DMS 273 (cell line): ENCODE measurements around the gene PTTG1IP2.
A peak's percentile ranks its signal among the peaks of the same experiment; 100 is the strongest.

Experiments
- DNase-seq: peaks from one replicate; lab custom pipeline; 2025; ENCODE audit not compliant: unreplicated experiment; lab: John Stamatoyannopoulos, UW

PTTG1IP2 gene

DNA sequence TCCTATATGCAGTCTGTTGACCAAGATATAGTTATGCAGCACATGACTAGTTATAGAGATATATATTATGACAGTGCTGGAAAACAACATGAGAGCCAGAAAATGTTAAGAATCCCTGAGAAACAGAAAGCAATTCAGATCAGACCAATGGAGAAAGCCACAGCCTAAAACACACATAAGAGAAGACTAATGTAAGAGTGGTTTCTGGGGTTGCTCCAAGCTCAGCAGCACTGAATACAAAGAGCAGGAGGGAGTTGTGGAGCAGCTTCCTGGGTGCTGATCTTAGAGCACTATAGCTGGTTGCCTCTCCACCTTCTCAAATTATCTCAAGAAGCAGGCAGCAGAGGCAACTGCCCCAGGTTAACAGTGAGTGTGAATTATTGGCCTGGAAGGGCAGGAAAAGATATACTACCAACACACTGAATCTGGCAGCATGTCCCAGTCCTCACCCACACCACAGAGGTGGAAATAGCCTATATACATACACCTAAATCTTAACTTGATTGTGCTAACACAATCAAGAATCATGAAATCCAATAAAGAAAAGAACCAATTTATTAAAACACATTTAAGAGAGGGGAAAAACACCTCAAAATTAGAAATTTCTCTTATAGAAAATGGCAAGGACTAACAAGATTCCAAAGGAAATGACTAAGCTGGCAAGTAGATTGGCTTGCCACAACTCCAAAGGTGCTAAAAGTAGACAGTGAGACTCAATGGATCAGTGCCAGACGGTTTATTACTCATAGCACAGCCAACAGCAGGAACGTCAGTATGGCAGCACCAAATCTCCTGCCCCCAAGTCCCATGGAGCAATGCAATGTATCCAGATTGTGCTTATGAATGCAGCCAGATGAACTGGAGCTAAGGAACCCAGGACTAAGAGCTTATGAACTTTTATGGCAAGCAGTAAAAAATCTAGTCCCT lies 5.1 kb downstream of the PTTG1IP2 start:
- peak; percentile 19 for DNase-seq

- no peak for DNase-seq
Measured at GRCh38 chr7:90483251-90483650, 13.8 kb downstream of the PTTG1IP2 start.

GRCh38 chr7:90484706-90485105 lies 15.3 kb downstream of the PTTG1IP2 start:
- no peak for DNase-seq

GRCh38 chr7:90485734-90486316 lies 16.4 kb downstream of the PTTG1IP2 start:
- DNase-seq, result no peak

DNA sequence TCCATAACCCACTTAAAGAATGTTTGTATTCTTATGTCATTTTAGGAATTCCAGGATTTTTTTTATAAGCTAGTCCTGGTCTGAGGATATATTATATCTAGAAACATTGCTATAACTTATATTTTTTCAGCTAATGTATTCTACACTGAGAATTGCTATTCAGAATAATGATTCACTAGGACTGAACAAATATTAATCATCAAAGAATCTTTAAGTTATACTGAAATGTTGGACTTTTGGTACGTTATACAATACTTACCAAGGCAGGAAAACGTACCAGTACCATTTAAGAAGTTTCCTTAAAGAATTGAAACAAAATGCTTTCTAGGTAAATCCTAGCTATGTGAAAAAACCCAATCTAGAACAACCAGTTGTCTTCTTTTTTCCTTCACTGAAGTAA lies 18.4 kb downstream of the PTTG1IP2 start:
- no peak for DNase-seq

DNA sequence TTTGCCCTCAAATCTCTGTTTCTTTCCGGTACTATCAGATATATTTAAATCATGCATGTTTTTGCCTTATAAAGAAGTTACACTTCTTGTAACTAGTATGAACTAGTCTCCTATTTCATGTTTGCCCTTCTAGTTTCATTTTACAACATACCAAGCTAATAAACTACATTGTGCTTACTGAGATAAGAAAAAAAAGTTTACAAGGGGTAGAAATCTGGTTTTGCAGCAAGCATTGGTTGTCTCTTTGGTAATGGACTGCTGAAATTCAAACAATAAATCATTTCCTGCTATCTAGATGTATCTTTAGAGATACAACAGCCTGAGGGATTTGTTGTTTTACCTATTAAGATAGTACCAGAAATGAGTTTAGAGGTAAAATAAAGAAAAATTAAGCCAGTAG lies 18.8 kb downstream of the PTTG1IP2 start:
- no peak for DNase-seq

GRCh38 chr7:90492250-90492649 lies 22.8 kb downstream of the PTTG1IP2 start:
- DNase-seq, result no peak

- no peak for DNase-seq
Measured at GRCh38 chr7:90495241-90495640, 25.8 kb downstream of the PTTG1IP2 start.

DNA sequence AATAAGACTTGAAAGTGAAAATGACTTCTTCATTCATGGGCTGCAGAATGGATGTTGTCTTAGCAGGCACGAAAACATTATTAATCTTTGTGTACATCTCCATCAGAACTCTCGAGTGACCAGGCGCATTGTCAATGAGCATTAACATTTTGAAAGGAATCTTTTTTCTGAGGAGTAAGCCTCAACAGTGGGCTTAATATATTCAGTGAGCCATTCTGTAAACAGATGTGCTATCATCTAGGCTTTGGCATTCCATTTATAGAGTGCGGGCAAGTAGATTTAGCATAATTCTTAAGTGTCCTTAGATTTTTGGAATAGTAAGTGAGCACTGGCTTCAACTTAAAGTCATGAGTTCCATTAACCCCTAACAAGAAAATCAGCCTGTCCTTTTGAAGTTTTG lies 33.1 kb downstream of the PTTG1IP2 start:
- DNase-seq, result no peak

DNA sequence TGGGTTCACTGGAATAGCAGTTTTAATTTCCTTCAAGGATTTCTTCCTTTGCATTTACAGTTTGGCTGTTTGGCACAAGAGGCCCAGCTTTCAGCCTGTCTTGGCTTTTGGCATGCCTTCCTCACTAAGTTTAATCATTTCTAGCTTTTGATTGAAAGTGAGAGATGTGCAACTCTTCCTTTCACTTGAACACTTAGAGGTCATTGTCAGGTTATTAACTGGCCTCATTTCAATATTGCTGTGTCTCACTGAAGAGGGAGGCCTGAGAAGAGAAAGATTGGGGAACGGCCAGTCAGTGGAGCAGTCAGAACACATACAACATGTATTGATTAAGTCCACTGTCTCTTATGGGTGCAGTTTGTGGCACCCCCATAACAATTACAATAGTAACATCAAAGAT lies 33.9 kb downstream of the PTTG1IP2 start:
- DNase-seq, result no peak

DNA sequence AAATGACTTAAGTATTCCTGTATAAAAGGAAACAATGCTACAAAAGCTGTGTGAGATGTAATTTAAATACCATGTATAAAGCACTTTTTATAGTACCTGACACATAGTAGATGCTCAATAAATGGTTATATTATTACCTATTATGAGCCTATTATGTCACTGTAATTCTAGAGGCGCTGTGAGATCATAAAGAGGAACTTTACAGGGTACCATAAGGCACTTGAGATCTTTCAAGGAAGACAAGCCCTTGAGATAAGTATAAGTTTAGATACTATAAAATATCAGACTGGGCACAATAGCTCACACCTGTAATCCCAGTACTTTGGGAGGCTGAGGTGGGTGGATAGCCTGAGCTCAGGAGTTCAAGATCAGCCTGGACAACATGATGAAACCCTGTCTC lies 38.3 kb downstream of the PTTG1IP2 start:
- DNase-seq, result no peak

GRCh38 chr7:90511776-90512175 lies 42.3 kb downstream of the PTTG1IP2 start:
- DNase-seq, result no peak

- no peak for DNase-seq
Measured at GRCh38 chr7:90512821-90513254, 43.4 kb downstream of the PTTG1IP2 start.

DNA sequence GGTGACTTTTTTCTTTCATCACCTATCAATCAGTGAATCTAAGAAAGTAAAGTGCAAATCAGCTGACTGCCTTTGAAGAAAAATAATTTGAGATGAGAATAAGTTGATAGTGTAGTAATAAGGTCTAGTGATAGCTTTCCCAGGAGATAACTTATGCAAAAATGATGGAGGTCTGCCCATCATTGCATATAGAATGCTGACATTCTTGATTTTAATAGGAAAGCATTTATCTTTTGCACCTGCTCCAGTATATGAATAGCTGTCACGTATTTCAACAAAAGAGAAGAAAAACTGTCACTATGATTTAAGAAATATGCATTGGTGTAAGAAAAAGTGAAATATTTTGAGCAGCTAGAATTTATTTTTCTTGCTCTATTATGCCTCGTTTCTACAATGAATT lies 46.8 kb downstream of the PTTG1IP2 start:
- DNase-seq, result no peak

DNA sequence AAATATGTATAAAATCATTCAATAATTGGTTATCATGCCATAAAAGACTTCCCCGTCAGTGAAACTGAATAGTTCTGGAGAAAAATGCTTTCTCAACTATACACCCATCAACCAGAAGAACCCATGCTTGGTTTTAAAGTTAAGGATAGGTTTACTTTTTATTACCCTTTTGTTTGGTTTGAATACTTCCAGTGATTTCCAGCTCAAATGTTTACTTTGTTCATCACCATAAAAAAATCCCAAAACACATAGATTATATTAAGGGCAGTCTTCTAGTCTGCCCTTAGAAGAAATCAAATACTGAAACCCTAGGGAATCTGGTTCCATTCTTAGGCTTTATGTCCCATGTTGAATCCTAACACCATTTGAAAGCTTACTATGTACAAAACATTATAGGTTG lies 49.2 kb downstream of the PTTG1IP2 start:
- no peak for DNase-seq

DNA sequence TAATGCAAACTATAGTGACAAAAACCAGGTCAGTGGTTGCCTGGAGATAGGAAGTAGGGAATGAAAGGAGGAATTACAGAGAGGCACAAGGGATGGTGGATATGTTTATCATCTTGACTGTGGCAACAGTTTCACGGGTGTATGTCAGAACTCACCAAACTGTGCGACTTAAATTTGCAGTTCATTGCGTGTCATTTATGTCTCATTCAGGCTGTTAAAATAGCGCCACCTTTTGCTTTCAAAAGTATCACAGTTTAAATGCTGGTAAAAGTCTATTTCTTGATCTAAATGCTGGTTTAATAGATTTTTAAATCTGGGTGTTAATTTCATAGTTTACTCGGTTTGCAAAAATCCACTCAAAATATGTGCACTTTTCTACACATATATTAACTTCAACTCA lies 51.0 kb downstream of the PTTG1IP2 start:
- DNase-seq, result peak; percentile 42

GRCh38 chr7:90530263-90530662 lies 60.8 kb downstream of the PTTG1IP2 start:
- no peak for DNase-seq

DNA sequence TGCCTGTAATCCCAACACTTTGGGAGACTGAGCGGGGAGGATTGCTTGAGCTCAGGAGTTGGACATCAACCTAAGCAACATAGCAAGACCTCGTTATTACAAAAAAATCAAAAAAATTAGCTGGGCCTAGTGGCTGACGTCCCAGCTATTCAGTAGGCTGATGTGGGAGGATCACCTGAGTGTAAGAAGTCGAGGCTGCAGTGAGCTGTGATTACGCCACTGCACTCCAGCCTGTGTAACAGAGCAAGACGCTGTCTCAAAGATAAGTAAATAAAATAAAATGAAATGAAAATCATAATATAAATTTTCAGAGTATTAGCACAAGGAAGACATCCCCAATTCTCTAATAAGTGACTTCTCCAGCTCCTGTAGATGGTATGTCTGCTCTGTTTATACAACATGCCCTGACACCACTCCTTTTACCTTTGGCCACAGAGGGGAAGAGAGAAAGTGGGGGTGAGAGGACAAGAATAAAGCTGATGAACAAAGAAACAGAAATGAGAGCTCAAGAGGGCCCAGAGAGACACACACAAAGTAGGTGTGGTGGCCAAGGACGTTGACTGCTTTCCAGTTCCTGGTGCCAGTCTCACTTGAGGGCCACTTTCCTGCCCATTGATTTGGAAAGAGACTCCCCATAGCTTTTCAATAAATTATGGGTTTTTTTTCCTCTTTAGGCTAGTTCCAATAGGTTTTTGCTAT lies 62.9 kb downstream of the PTTG1IP2 start:
- no peak for DNase-seq

DNA sequence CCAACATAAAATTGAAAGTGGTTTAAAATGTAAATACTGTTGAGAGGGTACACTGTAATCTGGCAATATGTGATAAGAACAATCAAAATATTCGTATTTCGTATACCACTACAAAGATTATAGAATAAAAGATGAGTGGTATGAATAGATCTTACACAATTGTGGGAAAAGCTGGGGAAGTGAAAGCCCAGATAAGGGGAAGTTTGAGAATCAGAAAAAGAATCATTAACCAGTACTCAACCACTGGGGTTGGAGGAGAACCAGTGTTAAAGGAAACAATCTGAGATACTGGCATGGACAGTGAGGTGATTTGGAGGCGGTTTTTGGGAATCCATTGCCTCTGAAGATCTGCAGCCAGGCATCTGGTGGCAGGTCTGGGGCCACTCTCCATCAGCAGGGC lies 67.0 kb downstream of the PTTG1IP2 start:
- DNase-seq, result no peak

DNA sequence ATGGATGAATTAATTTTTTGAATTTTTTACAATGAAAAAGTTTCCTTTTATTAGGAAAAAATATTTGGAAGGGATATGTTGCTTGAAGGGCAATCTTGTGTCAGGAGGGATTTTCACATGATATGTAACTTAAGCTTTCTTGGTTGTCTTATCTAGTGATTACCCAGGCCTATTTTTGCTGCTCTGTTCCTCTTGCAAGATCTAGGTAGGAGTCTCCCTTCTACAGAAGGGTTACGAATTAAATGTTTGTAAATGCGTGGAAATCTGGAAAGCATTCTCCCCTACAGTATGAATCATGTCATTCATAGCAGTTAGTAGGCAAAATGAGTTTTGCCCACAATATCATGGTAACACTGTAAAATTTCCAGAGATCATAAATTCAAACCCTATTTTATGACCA lies 69.0 kb downstream of the PTTG1IP2 start:
- no peak for DNase-seq

- peak; percentile 71 for DNase-seq
Measured at GRCh38 chr7:90540406-90540805, 71.0 kb downstream of the PTTG1IP2 start.

- DNase-seq, result no peak
Measured at GRCh38 chr7:90551036-90551435, 81.6 kb downstream of the PTTG1IP2 start.
